GM23338 (cell line): ENCODE results near the gene ETFA. TPM values are rescaled to one million over a fixed set of nuclear protein-coding genes. Genes with fewer than 3 reads are reported as not detected.

Experiments used
- ATAC-seq: fragments of 200-7000 bp; cut with Tn5 transposase; 3 replicates; pipeline ENCODE4 v1.9.1; 2020
- DNase-seq: peaks from one replicate; pipeline ENCODE4 v3.0.0-alpha.2; 2015; ENCODE audit warnings: low spot score
- H2AFZ ChIP-seq: fragments of 200-600 bp; sonication (generic); 2 replicates; pipeline ENCODE4 v1.8.0; 2016; ENCODE audit warnings: antibody characterized with exemption, mild to moderate bottlenecking, moderate library complexity
- H3F3A ChIP-seq: fragments of 200-600 bp; sonication (generic); replicated peaks from 2 replicates; pipeline ENCODE4 v1.8.0; 2017; ENCODE audit warnings: antibody characterized with exemption, mixed run types, low read depth
- H3K27ac ChIP-seq: fragments of 200-600 bp; sonication (generic); 2 replicates; pipeline ENCODE4 v1.6.1; 2016; ENCODE audit warnings: low read depth
- H3K27me3 ChIP-seq: fragments of 200-600 bp; sonication (generic); 2 replicates; pipeline ENCODE4 v1.8.0; 2016; ENCODE audit warnings: mild to moderate bottlenecking, mixed run types, moderate library complexity; ENCODE audit not compliant: insufficient read depth
- H3K36me3 ChIP-seq: fragments of 200-600 bp; sonication (generic); 2 replicates; pipeline ENCODE4 v1.8.0; 2016; ENCODE audit warnings: mild to moderate bottlenecking; ENCODE audit not compliant: insufficient read depth
- H3K4me1 ChIP-seq: fragments of 200-600 bp; sonication (generic); 2 replicates; pipeline ENCODE4 v1.8.0; 2016; ENCODE audit warnings: mild to moderate bottlenecking, moderate library complexity; ENCODE audit not compliant: insufficient read depth
- H3K4me2 ChIP-seq: fragments of 200-600 bp; sonication (generic); 2 replicates; pipeline ENCODE4 v1.7.1; 2017; ENCODE audit warnings: mixed run types
- H3K4me3 ChIP-seq: fragments of 200-600 bp; sonication (generic); 2 replicates; pipeline ENCODE4 v1.6.1; 2016; ENCODE audit warnings: mixed run types
- H3K79me2 ChIP-seq: fragments of 200-600 bp; sonication (generic); replicated peaks from 2 replicates; pipeline ENCODE4 v1.8.0; 2017; ENCODE audit warnings: mild to moderate bottlenecking; ENCODE audit not compliant: insufficient read depth
- H3K9me2 ChIP-seq: fragments of 200-600 bp; sonication (generic); 2 replicates; pipeline ENCODE4 v1.8.0; 2017; ENCODE audit not compliant: insufficient read depth
- H4K20me1 ChIP-seq: fragments of 200-600 bp; sonication (generic); replicated peaks from 2 replicates; pipeline ENCODE4 v1.8.0; 2017; ENCODE audit warnings: mild to moderate bottlenecking; ENCODE audit not compliant: insufficient read depth
- H3K27ac Mint-ChIP-seq: 2 replicates; pipeline ENCODE4 v1.8.0; 2020; ENCODE audit warnings: inconsistent platforms, mild to moderate bottlenecking, moderate library complexity, mixed read lengths
- H3K27me3 Mint-ChIP-seq: 3 replicates; pipeline ENCODE4 v1.8.0; 2022; ENCODE audit warnings: low read depth, mild to moderate bottlenecking, moderate library complexity, mixed read lengths, inconsistent platforms; ENCODE audit not compliant: insufficient read depth, poor library complexity
- H3K36me3 Mint-ChIP-seq: 3 replicates; pipeline ENCODE4 v1.8.0; 2021; ENCODE audit warnings: low read depth, mild to moderate bottlenecking, inconsistent platforms, moderate library complexity, mixed read lengths
- H3K4me1 Mint-ChIP-seq: 3 replicates; pipeline ENCODE4 v1.8.0; 2020; ENCODE audit warnings: mild to moderate bottlenecking, inconsistent platforms, mixed read lengths
- H3K4me3 Mint-ChIP-seq: 3 replicates; pipeline ENCODE4 v1.8.0; 2021; ENCODE audit warnings: moderate library complexity, mild to moderate bottlenecking, inconsistent platforms, mixed read lengths
- H3K9me3 Mint-ChIP-seq: 3 replicates; pipeline ENCODE4 v1.8.0; 2020; ENCODE audit warnings: moderate library complexity, mild to moderate bottlenecking, inconsistent platforms, mixed read lengths
- CTCF ChIP-seq, 2 experiments: fragments of 200-600 bp in 1 of 2; sonication (generic) in 1 of 2; conservative IDR thresholded peaks; 2 replicates each; pipeline versions ENCODE4 v1.5.1 to v1.6.1; 2016 to 2017; ENCODE audit warnings: antibody characterized with exemption in 2 of 2, low read depth in 2 of 2, mild to moderate bottlenecking in 2 of 2, moderate library complexity in 1 of 2
- ETS1 ChIP-seq: IDR thresholded peaks from 2 replicates; pipeline ENCODE4 v1.6.1; 2016; ENCODE audit warnings: antibody characterized with exemption
- NANOG ChIP-seq: IDR thresholded peaks from 2 replicates; pipeline ENCODE4 v1.6.1; 2016; ENCODE audit warnings: antibody characterized with exemption, borderline replicate concordance
- POLR2AphosphoS5 ChIP-seq: IDR thresholded peaks from 2 replicates; pipeline ENCODE4 v1.6.1; 2016; ENCODE audit warnings: antibody characterized with exemption, low read depth
- REST ChIP-seq: IDR thresholded peaks from one replicate; pipeline ENCODE4 v1.6.1; 2018; ENCODE audit warnings: antibody characterized with exemption; ENCODE audit not compliant: unreplicated experiment
- ZNF114 ChIP-seq: fragments of 250-450 bp; sonication (Bioruptor Pico); IDR thresholded peaks from 2 replicates; pipeline ENCODE4 v1.5.0; 2020; ENCODE audit warnings: mild to moderate bottlenecking, moderate library complexity
- ZNF331 ChIP-seq: fragments of 250-450 bp; sonication (Bioruptor Pico); IDR thresholded peaks from 2 replicates; pipeline ENCODE4 v1.5.0; 2020; ENCODE audit warnings: low read depth, mild to moderate bottlenecking, moderate library complexity
- polyA plus RNA-seq: library from polyadenylated mRNA; unstranded; fragments of >200 nt; fragmentation: Nextera tagmentation; extraction: Ambion mirVana; gene quantifications from 2 replicates; pipeline ENCODE4 v1.2.1, GENCODE V29; 2016
- total RNA-seq: library from RNA; depleted of rRNA; stranded (reverse); fragments of >200 nt; shearing (Covaris generic); gene quantifications from 2 replicates; pipeline ENCODE4 v1.2.3, GENCODE V29; 2014

The ETFA gene
- total and polyA plus RNA-seq, 2 experiments from 2014 or later: 52.9 to 69.1 TPM

GRCh38 chr15:76336254-76337058, 25.2 kb upstream of the ETFA start, which contains the start of gene ISL2 (continued):
- TF ChIP-seq REST: no peak

GRCh38 chr15:76335307-76336253, 24.3 kb upstream of the ETFA start:
- Histone ChIP-seq H2AFZ (peak overlapping the region; percentile 70), H3K4me3 (peak overlapping the region; percentile 52), H3K27me3 (peaks cover 69% of the 10 kb centered on the region), H3F3A (peaks cover 8% of the 10 kb centered on the region), H3K4me1 (peaks cover 28% of the 10 kb centered on the region), H3K27ac (peak overlapping the region; percentile 90), H3K4me2 (peak overlapping the region; percentile 80), H3K79me2 (no peaks in the 10 kb centered on the region), H3K36me3 (no peaks in the 10 kb centered on the region), H3K9me2 (no peaks in the 10 kb centered on the region), H4K20me1 (peaks cover 10% of the 10 kb centered on the region)
- TF ChIP-seq CTCF (conservative IDR thresholded peaks at IDR 0.05; ENCODE audit: low read depth in 2 of 2) (no peak), REST (no peak), ZNF331 (CRISPR knock-in tag) (no peak), ETS1 (no peak; the same call in 1 of the 2 replicates), NANOG (no peak), ZNF114 (no peak), POLR2AphosphoS5 (peak; percentile 19; the same call in 1 of the 2 replicates)
- peaks cover 35% of the 10 kb centered on the region for H3K4me1 Mint-ChIP-seq
- H3K27ac Mint-ChIP-seq: peak overlapping the region; percentile 93
- peak overlapping the region; percentile 83 for H3K4me3 Mint-ChIP-seq
- DNase-seq: peak; percentile 80
- peaks cover 5% of the 10 kb centered on the region for H3K9me3 Mint-ChIP-seq
- ATAC-seq: peak; percentile 9
- H3K36me3 Mint-ChIP-seq: peaks cover 2% of the 10 kb centered on the region; the same call in 2 of the 3 replicates
- H3K27me3 Mint-ChIP-seq: peaks cover 74% of the 10 kb centered on the region
